HEK293 (cell line): Measurements from ENCODE around the gene ANO7.

Experiments used
- YY1 ChIP-seq: fragments of 450-650 bp; formaldehyde crosslinking; IDR thresholded peaks from 2 replicates; pipeline ENCODE4 v1.5.1; 2018; ENCODE audit warnings: missing biosample characterization, missing genetic modification characterization
- ZNF169 ChIP-seq: fragments of 450-650 bp; formaldehyde crosslinking; IDR thresholded peaks from 2 replicates; pipeline ENCODE4 v1.5.1; 2016; ENCODE audit warnings: missing biosample characterization, missing genetic modification characterization
- ZNF174 ChIP-seq: fragments of 450-650 bp; formaldehyde crosslinking; IDR thresholded peaks from 2 replicates; pipeline ENCODE4 v1.5.0; 2017; ENCODE audit warnings: missing biosample characterization, mild to moderate bottlenecking, missing genetic modification characterization
- ZNF274 ChIP-seq, 2 experiments: fragments of 200-500 bp in 1 of 2; fragments of 450-650 bp in 1 of 2; sonication (Bioruptor generic) in 1 of 2; formaldehyde crosslinking in 1 of 2; IDR thresholded peaks; 2 replicates each; pipeline versions ENCODE4 v1.5.1 to v1.6.1; 2014 to 2016; ENCODE audit warnings: borderline replicate concordance in 1 of 2, inconsistent platforms in 1 of 2, low read length in 1 of 2, missing biosample characterization in 1 of 2, missing genetic modification characterization in 1 of 2
- ZNF747 ChIP-seq: fragments of 450-650 bp; formaldehyde crosslinking; IDR thresholded peaks from 2 replicates; pipeline ENCODE4 v1.5.1; 2016; ENCODE audit warnings: missing biosample characterization, missing genetic modification characterization
- TF ChIP-seq, protein P1 (sequence below): fragments of 450-650 bp; formaldehyde crosslinking; IDR thresholded peaks from 2 replicates; pipeline ENCODE4 v1.5.1; 2016; ENCODE audit warnings: missing biosample characterization, missing genetic modification characterization
- TF ChIP-seq, protein P2 (sequence below): fragments of 450-650 bp; formaldehyde crosslinking; IDR thresholded peaks from 2 replicates; pipeline ENCODE4 v1.5.1; 2016; ENCODE audit warnings: missing biosample characterization, missing genetic modification characterization

DNA sequence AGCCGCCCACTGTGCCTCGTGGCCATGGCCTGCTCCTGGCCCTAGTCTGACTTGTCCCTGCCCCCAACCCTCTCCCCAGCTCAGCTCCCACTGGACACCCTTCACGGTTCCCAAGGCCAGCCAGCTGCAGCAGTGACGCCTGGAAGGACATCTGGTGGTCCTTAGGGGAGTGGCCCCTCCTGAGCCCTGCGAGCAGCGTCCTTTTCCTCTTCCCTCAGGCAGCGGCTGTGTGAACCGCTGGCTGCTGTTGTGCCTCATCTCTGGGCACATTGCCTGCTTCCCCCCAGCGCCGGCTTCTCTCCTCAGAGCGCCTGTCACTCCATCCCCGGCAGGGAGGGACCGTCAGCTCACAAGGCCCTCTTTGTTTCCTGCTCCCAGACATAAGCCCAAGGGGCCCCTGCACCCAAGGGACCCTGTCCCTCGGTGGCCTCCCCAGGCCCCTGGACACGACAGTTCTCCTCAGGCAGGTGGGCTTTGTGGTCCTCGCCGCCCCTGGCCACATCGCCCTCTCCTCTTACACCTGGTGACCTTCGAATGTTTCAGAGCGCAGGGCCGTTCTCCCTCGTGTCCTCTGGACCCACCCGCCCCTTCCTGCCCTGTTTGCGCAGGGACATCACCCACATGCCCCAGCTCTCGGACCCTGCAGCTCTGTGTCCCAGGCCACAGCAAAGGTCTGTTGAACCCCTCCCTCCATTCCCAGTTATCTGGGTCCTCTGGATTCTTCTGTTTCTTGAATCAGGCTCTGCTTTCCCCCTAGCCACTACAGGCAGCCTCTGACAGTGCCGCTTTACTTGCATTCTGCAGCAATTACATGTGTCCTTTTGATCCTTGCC, 35.8 kb downstream of the ANO7 start:
- TF ChIP-seq ZNF747 (tag by site-specific recombination) (no peak), ZNF174 (tag by site-specific recombination) (no peak), ZNF274 (IDR thresholded peaks at IDR 0.05; ENCODE audit: low read length) (no peak), ZNF274 (tag by site-specific recombination; IDR thresholded peaks at IDR 0.05; ENCODE audit: borderline replicate concordance) (no peak), YY1 (tag by site-specific recombination) (no peak), ZNF169 (tag by site-specific recombination) (no peak)
- TF ChIP-seq, protein P1, sequence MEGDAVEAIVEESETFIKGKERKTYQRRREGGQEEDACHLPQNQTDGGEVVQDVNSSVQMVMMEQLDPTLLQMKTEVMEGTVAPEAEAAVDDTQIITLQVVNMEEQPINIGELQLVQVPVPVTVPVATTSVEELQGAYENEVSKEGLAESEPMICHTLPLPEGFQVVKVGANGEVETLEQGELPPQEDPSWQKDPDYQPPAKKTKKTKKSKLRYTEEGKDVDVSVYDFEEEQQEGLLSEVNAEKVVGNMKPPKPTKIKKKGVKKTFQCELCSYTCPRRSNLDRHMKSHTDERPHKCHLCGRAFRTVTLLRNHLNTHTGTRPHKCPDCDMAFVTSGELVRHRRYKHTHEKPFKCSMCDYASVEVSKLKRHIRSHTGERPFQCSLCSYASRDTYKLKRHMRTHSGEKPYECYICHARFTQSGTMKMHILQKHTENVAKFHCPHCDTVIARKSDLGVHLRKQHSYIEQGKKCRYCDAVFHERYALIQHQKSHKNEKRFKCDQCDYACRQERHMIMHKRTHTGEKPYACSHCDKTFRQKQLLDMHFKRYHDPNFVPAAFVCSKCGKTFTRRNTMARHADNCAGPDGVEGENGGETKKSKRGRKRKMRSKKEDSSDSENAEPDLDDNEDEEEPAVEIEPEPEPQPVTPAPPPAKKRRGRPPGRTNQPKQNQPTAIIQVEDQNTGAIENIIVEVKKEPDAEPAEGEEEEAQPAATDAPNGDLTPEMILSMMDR (tag by site-specific recombination), result peak; percentile 49; the same call in 1 of the 2 replicates
- TF ChIP-seq, protein P2, sequence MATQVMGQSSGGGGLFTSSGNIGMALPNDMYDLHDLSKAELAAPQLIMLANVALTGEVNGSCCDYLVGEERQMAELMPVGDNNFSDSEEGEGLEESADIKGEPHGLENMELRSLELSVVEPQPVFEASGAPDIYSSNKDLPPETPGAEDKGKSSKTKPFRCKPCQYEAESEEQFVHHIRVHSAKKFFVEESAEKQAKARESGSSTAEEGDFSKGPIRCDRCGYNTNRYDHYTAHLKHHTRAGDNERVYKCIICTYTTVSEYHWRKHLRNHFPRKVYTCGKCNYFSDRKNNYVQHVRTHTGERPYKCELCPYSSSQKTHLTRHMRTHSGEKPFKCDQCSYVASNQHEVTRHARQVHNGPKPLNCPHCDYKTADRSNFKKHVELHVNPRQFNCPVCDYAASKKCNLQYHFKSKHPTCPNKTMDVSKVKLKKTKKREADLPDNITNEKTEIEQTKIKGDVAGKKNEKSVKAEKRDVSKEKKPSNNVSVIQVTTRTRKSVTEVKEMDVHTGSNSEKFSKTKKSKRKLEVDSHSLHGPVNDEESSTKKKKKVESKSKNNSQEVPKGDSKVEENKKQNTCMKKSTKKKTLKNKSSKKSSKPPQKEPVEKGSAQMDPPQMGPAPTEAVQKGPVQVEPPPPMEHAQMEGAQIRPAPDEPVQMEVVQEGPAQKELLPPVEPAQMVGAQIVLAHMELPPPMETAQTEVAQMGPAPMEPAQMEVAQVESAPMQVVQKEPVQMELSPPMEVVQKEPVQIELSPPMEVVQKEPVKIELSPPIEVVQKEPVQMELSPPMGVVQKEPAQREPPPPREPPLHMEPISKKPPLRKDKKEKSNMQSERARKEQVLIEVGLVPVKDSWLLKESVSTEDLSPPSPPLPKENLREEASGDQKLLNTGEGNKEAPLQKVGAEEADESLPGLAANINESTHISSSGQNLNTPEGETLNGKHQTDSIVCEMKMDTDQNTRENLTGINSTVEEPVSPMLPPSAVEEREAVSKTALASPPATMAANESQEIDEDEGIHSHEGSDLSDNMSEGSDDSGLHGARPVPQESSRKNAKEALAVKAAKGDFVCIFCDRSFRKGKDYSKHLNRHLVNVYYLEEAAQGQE (tag by site-specific recombination), result no peak
